Measurements from ENCODE around the gene SERPINE2. TPM values are rescaled to one million over a fixed set of nuclear protein-coding genes. Genes with fewer than 3 reads are reported as not detected.

The SERPINE2 gene
- total RNA-seq, 1 experiment from 2014 or later: 3.8 TPM

- POLR2A ChIA-PET: no interaction called here
- TF ChIP-seq, protein P1, sequence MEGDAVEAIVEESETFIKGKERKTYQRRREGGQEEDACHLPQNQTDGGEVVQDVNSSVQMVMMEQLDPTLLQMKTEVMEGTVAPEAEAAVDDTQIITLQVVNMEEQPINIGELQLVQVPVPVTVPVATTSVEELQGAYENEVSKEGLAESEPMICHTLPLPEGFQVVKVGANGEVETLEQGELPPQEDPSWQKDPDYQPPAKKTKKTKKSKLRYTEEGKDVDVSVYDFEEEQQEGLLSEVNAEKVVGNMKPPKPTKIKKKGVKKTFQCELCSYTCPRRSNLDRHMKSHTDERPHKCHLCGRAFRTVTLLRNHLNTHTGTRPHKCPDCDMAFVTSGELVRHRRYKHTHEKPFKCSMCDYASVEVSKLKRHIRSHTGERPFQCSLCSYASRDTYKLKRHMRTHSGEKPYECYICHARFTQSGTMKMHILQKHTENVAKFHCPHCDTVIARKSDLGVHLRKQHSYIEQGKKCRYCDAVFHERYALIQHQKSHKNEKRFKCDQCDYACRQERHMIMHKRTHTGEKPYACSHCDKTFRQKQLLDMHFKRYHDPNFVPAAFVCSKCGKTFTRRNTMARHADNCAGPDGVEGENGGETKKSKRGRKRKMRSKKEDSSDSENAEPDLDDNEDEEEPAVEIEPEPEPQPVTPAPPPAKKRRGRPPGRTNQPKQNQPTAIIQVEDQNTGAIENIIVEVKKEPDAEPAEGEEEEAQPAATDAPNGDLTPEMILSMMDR (IDR thresholded peaks at IDR 0.05; ENCODE audit: insufficient read depth in 1 of 2, low read depth in 1 of 2, low read length in 1 of 2, severe bottlenecking in 1 of 2, unreplicated experiment in 1 of 2): no peak
- Mint-ChIP-seq H3K27me3 (ENCODE audit: insufficient read depth, unreplicated experiment) (peaks cover 4% of the 10 kb centered on the region), H3K27ac (ENCODE audit: unreplicated experiment) (no peak overlapping the region), H3K4me1 (ENCODE audit: low read depth, unreplicated experiment) (no peaks in the 10 kb centered on the region), H3K9me3 (ENCODE audit: unreplicated experiment) (peaks cover 9% of the 10 kb centered on the region), H3K4me3 (ENCODE audit: unreplicated experiment) (no peak overlapping the region), H3K36me3 (ENCODE audit: insufficient read depth, unreplicated experiment) (no peaks in the 10 kb centered on the region)
- Histone ChIP-seq H3K9me3 (no peaks in the 10 kb centered on the region), H3K4me3 (ENCODE audit: low read depth, low read length) (no peak overlapping the region), H3K36me3 (ENCODE audit: control insufficient read depth, insufficient read depth, low read length) (no peaks in the 10 kb centered on the region), H3K27me3 (replicated peaks; ENCODE audit: control insufficient read depth, insufficient read depth, low read length) (no peaks in the 10 kb centered on the region; the same call in 1 of the 2 replicates), H3K4me1 (no peaks in the 10 kb centered on the region)
- CTCF ChIA-PET: no interaction called here
- no TSS peak for BruUV-seq (replicated peaks)
- intact Hi-C loops (cut with micrococcal nuclease; ENCODE audit: unreplicated experiment): no loop called here
- DNase-seq: no peak
Measured at GRCh38 chr2:224085246-224085645, 46.2 kb upstream of the SERPINE2 start.

- Mint-ChIP-seq H3K27me3 (ENCODE audit: insufficient read depth, unreplicated experiment) (peaks cover 4% of the 10 kb centered on the region), H3K4me1 (ENCODE audit: low read depth, unreplicated experiment) (no peaks in the 10 kb centered on the region), H3K27ac (ENCODE audit: unreplicated experiment) (no peak overlapping the region), H3K9me3 (ENCODE audit: unreplicated experiment) (peaks cover 9% of the 10 kb centered on the region), H3K36me3 (ENCODE audit: insufficient read depth, unreplicated experiment) (no peaks in the 10 kb centered on the region), H3K4me3 (ENCODE audit: unreplicated experiment) (no peak overlapping the region)
- Histone ChIP-seq H3K36me3 (ENCODE audit: control insufficient read depth, insufficient read depth, low read length) (no peaks in the 10 kb centered on the region), H3K27me3 (replicated peaks; ENCODE audit: control insufficient read depth, insufficient read depth, low read length) (no peaks in the 10 kb centered on the region; the same call in 1 of the 2 replicates), H3K4me3 (ENCODE audit: low read depth, low read length) (no peak overlapping the region), H3K4me1 (no peaks in the 10 kb centered on the region), H3K9me3 (no peaks in the 10 kb centered on the region)
- POLR2A ChIA-PET: interaction anchor here (0.6 kb wide), 1 partner anchor 305 kb away, joined by 3 read pairs; no protein-coding TSS in a partner anchor
- BruUV-seq (replicated peaks): no TSS peak
- CTCF ChIA-PET: interaction anchor here (0.6 kb wide), 1 partner anchor 592 kb away, joined by 3 read pairs; no protein-coding TSS in a partner anchor
- intact Hi-C loops (cut with micrococcal nuclease; ENCODE audit: unreplicated experiment): no loop called here
- TF ChIP-seq, protein P1 (IDR thresholded peaks at IDR 0.05; ENCODE audit: insufficient read depth in 1 of 2, low read depth in 1 of 2, low read length in 1 of 2, severe bottlenecking in 1 of 2, unreplicated experiment in 1 of 2): no peak
- no peak for DNase-seq
Measured at GRCh38 chr2:224084266-224084892, 45.3 kb upstream of the SERPINE2 start.

GRCh38 chr2:224083638-224084037 is 44.6 kb upstream of the SERPINE2 start:
- Mint-ChIP-seq H3K9me3 (ENCODE audit: unreplicated experiment) (peaks cover 9% of the 10 kb centered on the region), H3K4me1 (ENCODE audit: low read depth, unreplicated experiment) (no peaks in the 10 kb centered on the region), H3K4me3 (ENCODE audit: unreplicated experiment) (no peak overlapping the region), H3K36me3 (ENCODE audit: insufficient read depth, unreplicated experiment) (no peaks in the 10 kb centered on the region), H3K27ac (ENCODE audit: unreplicated experiment) (no peak overlapping the region), H3K27me3 (ENCODE audit: insufficient read depth, unreplicated experiment) (peaks cover 4% of the 10 kb centered on the region)
- BruUV-seq (replicated peaks): no TSS peak
- Histone ChIP-seq H3K4me3 (ENCODE audit: low read depth, low read length) (no peak overlapping the region), H3K36me3 (ENCODE audit: control insufficient read depth, insufficient read depth, low read length) (no peaks in the 10 kb centered on the region), H3K4me1 (no peaks in the 10 kb centered on the region), H3K27me3 (replicated peaks; ENCODE audit: control insufficient read depth, insufficient read depth, low read length) (no peaks in the 10 kb centered on the region; the same call in 1 of the 2 replicates), H3K9me3 (no peaks in the 10 kb centered on the region)
- POLR2A ChIA-PET: interaction anchor here (0.6 kb wide), 1 partner anchor 305 kb away, joined by 3 read pairs; no protein-coding TSS in a partner anchor
- intact Hi-C loops (cut with micrococcal nuclease; ENCODE audit: unreplicated experiment): no loop called here
- no peak for DNase-seq
- TF ChIP-seq, protein P1 (IDR thresholded peaks at IDR 0.05; ENCODE audit: insufficient read depth in 1 of 2, low read depth in 1 of 2, low read length in 1 of 2, severe bottlenecking in 1 of 2, unreplicated experiment in 1 of 2): no peak
- CTCF ChIA-PET: interaction anchor here (0.6 kb wide), 1 partner anchor 591 kb away, joined by 3 read pairs; no protein-coding TSS in a partner anchor
